M059J (cell line): ENCODE measurements around the gene ARL6IP1. TPM values are rescaled to one million over a fixed set of nuclear protein-coding genes. Genes with fewer than 3 reads are reported as not detected.
"Not testable (repeated sequence)": the region's sequence is repeated elsewhere in the genome, so short reads cannot be mapped to it uniquely, and the experiment has no call there.

Experiments used
- DNase-seq: peaks from one replicate; pipeline ENCODE4 v3.0.0-alpha.2; 2012; ENCODE audit warnings: low read depth
- total RNA-seq: library from RNA; depleted of rRNA; stranded (reverse); fragments of >200 nt; shearing (Covaris generic); gene quantifications from 2 replicates; pipeline ENCODE4 v1.2.3, GENCODE V29; 2014

ARL6IP1 gene
- total RNA-seq, 1 experiment from 2014 or later: 485 TPM

DNA sequence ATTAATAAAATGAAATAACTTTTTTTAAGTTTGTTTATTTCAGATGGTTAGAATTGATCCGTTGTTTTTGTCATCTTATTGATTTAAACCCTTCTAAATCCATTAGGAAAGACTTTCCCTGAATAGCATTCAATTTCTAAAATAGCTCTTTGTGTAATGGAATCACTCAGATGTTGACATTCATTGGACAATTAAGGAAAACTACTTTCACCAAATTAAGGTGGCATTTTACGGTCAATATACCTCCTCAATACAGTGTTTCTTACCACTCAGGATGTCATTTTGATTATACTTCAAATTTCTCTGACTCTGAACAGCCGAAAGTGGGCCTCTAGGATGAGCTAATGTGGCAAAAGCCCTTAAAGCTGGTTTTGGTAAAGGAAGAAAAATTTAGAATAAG lies 1.8 kb downstream of the ARL6IP1 start:
- DNase-seq: no peak

DNA sequence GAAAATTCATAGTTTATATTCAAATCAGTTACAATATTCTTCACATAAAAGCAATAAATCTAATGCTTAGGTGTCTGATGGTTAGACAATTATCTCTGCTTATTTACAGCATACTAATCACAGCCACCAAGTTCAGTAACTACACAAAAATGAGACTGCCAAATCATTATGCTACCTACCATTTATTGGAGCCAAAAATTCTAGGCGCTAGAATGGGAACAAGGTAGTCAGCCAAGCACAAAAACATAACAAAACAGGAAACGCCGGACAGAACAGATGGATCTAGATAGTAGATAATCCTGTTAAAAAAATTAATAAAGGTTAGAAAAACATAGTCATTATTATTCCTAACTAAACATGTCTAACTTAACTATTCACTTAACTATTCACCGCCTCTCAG lies 3.6 kb downstream of the ARL6IP1 start:
- no peak for DNase-seq

GRCh38 chr16:18796377-18796776 lies 5.0 kb downstream of the ARL6IP1 start:
- DNase-seq: no peak

- peak; percentile 62 for DNase-seq
Measured at GRCh38 chr16:18792836-18793433, 8.4 kb downstream of the ARL6IP1 start.

DNA sequence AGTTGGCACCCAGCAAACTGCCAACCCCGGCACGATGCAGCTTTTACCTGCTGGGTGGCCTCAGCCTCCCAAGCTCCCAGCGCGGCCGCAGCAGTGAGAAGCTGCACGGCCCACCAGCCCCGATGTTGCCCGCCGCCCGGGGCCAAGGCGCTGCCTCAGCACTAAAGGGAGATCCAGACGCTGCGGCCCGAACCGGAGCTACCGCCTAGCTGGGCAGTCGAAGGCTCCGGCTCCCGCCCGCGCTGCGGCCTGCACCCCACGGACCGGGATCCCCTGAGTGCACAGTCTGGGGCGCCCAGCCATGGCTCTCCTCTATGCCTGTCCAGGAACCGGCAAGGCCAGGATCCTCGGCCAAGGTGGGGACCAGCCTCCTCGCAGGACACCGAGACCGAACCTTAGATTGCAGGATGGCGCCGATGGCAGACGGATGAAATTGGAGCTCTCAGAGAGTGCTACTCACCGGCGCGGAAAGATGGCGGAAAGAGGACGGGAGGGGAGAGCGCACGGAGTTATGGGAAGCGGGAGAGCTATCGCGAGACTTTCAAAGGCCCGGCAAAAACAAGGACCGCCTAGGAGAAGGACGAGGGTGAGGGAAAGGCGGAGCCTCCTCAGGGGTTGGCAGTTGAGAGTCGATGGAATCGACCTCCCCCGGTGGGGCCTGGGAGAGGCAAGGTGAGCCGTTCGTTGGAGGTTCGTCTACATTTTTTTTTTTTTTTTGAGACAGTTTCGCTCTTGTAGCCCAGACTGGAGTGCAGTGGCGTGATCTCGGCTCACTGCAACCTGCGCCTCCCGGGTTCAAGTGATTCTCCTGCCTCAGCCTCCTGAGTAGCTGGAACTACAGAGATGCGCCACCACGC lies 11.3 kb downstream of the ARL6IP1 start, which contains the start of gene RPS15A:
Gene RPS15A, minus strand, starts transcription at position 485 of the 857 bp plus-strand sequence. CDS start 1,221 bp downstream, outside the sequence.
- DNase-seq: peak; percentile 98

GRCh38 chr16:18789515-18789849 lies 11.9 kb downstream of the ARL6IP1 start:
- DNase-seq: no peak

DNA sequence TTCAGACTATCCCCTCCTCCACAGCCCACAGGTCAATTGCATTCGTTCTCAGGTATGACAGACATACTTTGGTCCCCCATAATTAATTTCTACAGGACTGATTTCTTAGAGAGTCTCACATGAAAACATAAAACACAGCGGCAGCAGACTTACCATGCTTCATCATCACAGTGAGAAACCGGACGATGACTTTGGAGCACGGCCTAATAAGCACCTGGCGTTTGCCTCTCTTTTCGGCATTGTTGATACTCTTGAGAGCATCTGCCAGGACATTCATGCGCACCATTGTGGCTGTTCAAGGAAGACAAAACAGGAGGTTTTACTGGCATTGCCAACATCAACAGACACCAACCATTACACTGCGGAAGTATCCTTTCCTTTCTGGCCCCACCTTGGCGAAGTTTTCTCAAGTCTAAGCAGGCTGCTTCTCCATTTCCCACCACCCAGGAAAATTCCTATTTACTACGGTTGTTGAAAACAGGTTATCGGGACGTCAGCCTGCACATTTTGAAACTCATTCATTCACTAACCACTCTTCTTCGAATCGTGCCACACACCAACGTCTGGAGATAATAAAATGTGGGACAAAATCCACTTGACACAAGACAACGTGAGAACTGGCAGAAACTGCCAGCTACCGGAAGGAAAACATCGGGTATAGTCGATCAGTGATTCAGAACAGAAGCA lies 12.4 kb downstream of the ARL6IP1 start:
- no peak for DNase-seq

GRCh38 chr16:18784917-18785623 lies 16.3 kb downstream of the ARL6IP1 start:
- DNase-seq: no peak

GRCh38 chr16:18783430-18784341 lies 17.7 kb downstream of the ARL6IP1 start:
- DNase-seq: no peak

DNA sequence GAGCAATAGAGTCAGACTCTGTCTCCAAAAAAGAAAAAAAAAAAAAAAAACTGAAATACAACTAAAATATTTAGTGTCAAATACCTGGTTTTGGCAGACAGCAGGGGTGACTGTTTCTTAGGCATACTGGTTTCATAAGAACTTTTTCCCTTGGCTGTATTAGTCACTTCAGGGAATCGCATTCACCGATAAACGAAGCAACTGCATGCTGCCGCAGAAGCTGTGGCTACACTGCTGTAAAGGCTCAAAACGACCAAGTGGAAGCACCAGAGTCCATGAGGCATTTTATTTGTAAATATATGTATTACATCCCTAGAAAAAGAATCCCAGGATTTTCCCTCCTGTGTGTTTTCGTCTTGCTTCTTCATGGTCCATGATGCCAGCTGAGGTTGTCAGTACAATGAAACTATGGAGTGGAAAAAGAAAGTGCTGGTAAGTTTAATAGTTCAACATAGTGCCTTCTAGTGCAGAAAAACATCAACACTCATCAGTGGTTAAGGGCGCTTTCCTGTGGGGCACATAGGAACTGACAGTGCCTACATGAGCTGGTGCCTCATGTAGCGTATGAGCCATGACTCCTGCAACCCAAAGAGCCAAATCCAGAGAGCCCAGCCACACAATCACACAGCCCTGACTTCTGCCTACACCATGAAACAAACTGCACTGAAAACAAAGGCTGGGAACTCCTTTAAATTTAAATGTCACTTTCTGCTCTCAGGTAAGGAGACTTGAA lies 18.5 kb downstream of the ARL6IP1 start:
- DNase-seq: no peak

DNA sequence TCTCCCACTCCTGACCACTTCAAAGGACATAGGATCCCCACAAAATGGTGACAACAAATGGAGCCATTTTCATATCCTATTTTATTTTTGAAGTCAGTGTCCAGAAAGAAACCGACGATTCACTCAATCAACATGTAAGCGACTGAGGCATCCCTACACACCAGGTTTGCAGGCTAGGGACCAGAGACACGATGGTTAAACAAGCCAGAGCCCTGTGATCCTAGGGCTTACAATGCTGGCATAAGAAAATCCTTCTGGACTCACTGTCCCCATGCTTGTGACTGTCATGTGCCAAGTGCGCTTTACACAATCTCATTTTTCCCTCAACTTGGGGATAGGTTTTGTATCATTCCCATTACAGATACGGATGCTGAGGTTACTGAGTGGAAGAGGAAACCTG lies 20.1 kb downstream of the ARL6IP1 start:
- DNase-seq: not testable (repeated sequence)

DNA sequence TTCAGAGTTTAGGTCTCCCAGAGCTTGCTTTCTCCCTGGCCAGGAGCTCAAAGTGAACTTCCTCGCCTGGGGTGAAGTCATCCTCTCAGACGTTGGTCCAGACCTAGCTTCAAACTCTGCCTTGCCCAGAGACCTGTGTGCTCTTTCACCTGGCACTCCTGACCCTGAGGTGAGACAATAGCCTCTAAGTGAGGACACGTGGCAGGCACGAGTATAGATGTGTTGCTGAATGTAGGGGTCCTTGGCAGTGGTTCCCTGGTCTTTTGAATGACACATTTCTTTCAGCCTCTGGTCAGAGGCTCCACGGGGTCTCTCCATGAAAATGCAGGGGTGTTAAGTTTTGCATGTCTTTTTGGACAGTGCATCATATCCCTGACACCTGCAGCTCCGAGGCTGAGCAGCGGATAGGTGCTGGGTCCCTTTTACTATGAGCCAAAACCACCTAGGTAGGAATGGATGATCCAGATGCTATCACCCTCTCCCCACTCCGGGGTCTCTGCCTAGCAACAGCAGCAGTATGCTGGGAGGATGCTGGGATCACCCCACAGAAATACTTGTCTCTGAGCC lies 20.8 kb downstream of the ARL6IP1 start:
- DNase-seq: not testable (repeated sequence)

DNA sequence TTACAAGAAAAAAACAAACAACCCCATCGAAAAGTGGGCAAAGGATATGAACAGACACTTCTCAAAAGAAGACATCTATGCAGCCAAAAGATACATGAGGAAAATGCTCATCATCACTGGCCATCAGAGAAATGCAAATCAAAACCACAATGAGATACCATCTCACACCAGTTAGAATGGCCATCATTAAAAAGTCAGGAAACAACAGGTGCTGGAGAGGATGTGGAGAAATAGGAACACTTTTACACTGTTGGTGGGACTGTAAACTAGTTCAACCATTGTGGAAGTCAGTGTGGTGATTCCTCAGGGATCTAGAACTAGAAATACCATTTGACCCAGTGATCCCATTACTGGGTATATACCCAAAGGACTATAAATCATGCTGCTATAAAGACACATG lies 23.7 kb downstream of the ARL6IP1 start:
- DNase-seq: not testable (repeated sequence)

DNA sequence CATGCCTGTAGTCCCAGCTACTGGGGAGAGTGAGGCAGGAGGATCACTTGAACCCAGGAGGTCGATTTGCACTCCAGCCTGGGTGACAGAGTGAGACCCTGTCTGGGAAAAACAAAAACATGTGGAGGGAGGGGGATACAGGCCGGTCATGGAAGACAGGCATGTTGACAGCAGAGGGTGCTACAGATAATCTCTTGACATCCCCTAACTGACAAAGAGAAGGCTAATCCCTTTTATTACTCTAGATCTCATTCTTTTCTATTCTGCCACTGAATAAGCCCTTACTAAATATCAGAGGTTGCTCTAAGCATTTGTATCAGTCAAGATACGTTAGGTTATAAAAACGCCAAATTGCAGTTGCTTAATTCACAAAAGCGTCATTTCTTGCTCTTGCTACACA lies 25.0 kb downstream of the ARL6IP1 start:
- DNase-seq: not testable (repeated sequence)

DNA sequence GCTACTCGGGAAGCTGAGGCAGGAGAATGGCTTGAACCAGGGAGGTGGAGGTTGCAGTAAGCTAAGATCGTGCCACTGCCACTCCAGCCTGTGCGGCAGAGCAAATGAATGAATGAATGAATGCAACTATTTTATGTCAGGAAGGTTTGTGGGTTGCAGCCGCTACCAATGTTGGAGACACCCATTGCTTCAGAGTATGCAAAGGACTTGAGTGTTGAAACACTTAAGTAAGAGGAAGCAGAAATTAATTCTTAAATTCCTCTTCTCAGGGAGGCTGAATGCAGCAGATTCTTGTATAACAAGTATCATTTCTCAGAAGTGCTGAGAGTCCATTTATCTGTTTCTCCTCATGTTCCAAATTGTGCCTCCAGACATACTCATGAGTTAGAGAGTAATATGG lies 26.7 kb downstream of the ARL6IP1 start:
- not testable (repeated sequence) for DNase-seq

- DNase-seq: not testable (repeated sequence)
Measured at GRCh38 chr16:18772171-18772570, 29.2 kb downstream of the ARL6IP1 start.

GRCh38 chr16:18770336-18770962 lies 30.9 kb downstream of the ARL6IP1 start:
- DNase-seq: not testable (repeated sequence)

- DNase-seq: not testable (repeated sequence)
Measured at GRCh38 chr16:18767217-18767616, 34.1 kb downstream of the ARL6IP1 start.

DNA sequence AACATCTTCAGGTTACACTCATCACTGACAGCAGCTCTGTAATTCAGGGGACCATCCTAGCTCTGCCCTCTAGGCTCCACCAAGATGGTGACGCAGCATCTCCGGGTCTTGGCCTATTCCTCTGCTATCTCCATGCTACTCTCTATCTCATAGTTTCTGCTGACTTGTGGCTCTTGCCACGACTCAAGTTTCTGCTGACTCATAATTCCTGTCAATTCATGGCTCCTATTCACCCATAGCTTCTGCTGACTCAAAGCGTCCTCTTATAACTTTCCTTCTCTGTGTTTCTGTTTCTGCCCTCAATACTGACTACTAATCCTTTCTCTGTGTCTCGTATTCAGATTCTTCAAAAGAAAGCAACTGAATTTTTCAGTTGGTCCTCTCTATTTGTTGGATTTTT lies 38.6 kb downstream of the ARL6IP1 start:
- not testable (repeated sequence) for DNase-seq
